HG03060 (cell line): ENCODE data around the gene MTFR2.
"Not testable (repeated sequence)": the region's sequence is repeated elsewhere in the genome, so short reads cannot be mapped to it uniquely, and the experiment has no call there.

Source experiments
- ATAC-seq: cut with Tn5 transposase; IDR thresholded peaks from one replicate; pipeline ENCODE4 v1.9.1; 2021; ENCODE audit warnings: low read depth, moderate number of reproducible peaks; ENCODE audit not compliant: unreplicated experiment

Gene MTFR2

GRCh38 chr6:136236466-136237293 is 13.4 kb downstream of the MTFR2 start:
- no peak for ATAC-seq

- ATAC-seq = no peak
These were observed 14.9 kb downstream of the MTFR2 start for GRCh38 chr6:136235233-136235564.

GRCh38 chr6:136232701-136233100 is 17.4 kb downstream of the MTFR2 start:
- ATAC-seq = no peak

DNA sequence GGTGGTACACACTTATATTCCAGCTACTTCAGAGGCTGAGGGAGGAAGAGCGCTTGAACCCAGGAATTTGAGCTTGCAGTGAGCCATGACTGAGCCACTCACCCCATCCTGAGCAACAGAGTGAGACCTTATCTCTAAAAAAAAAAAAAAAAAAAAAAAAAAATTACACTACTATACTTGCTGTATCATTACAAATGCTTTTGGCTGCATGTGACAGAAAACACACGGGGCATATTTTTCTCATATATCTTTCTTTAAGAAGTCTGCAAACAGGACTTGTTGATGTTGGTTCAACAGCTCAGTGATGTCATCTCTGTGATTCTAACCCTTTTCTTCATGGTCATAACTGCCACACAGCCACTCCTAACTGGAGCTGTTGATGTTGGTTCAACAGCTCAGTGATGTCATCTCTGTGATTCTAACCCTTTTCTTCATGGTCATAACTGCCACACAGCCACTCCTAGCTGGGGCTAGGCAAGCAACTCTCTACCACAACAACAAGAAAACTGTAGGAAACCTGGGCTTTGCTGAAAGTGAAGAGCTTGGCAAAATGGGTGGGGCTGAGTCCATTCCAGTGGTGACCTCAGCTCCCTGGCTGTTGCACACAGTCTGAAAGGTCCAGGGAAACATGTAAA is 19.8 kb downstream of the MTFR2 start:
- no peak for ATAC-seq

GRCh38 chr6:136228814-136229213 is 21.3 kb downstream of the MTFR2 start:
- ATAC-seq = no peak

DNA sequence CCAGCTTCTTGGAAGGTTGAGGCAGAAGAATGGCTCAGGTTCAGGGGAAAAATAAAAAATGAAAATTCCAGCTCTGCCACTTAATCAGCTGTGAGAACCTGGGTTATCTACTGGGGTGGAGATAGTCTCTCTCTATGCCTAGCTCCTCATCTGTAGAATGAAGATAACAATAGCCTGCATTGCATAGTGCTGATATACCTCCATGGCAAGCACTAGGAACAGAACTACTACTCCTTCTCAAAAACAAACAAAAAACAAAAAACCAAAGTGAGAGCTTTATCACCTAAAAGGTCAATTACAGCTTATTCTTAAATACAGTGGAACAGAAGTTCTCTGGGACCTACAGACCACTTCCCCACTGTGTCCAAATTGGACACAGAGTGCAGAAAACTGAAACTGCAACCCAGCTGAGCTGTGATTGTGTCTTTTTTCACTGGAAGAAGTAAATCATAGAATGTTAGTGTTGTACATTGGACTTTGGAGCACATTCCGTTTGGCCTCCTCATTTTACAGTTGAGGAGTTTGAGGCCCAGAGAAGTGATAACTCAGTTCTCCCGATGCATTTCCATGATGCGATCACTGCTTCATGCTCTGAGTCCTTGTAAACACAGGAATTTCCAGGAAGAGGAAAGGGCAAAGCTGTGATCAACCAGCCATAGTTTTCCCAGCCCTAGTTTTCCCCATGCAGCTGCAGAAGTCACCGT is 23.3 kb downstream of the MTFR2 start:
- ATAC-seq = no peak

GRCh38 chr6:136226027-136226673 is 24.0 kb downstream of the MTFR2 start:
- peak; percentile 75 for ATAC-seq

DNA sequence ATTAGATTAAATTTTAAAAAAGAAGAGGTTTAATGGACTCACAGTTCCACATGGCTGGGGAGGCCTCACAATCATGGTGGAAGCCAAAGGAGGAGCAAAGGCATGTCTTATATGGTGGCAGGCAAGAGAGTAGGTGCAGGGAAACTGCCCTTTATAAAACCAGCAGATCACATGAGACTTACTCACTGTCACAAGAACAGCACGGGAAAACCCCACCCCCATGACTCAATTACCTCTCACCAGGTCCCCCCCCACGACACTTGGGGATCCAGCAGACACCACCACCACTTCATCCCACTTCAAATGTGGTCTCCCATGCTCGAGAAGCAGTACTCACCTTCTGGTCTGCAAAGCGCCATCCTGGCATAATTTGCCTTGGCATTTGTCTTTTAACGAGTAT is 24.6 kb downstream of the MTFR2 start:
- ATAC-seq = no peak

GRCh38 chr6:136224974-136225373 is 25.1 kb downstream of the MTFR2 start:
- ATAC-seq = not testable (repeated sequence)

GRCh38 chr6:136216503-136217401 is 33.4 kb downstream of the MTFR2 start:
- ATAC-seq = no peak

DNA sequence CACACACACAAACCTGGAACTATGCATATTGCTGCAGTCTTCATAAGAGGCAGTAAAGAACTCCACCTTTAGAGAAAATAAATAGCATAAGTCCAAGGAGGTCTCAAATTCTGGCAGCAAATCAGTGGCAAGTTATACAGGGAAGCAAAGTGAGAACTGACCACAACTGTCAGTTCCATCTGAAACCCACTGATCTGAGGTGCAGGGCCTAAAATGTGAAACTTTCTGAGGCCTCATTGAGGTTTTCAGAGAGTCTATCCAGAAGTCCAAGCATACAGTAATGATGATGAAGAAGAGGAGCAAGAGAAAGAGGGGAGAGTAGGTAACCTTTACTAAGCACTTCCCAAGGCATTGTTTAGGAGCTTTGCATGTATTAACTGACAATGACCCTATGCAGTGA is 36.3 kb downstream of the MTFR2 start:
- no peak for ATAC-seq

GRCh38 chr6:136213012-136213539 is 37.0 kb downstream of the MTFR2 start:
- ATAC-seq = no peak

DNA sequence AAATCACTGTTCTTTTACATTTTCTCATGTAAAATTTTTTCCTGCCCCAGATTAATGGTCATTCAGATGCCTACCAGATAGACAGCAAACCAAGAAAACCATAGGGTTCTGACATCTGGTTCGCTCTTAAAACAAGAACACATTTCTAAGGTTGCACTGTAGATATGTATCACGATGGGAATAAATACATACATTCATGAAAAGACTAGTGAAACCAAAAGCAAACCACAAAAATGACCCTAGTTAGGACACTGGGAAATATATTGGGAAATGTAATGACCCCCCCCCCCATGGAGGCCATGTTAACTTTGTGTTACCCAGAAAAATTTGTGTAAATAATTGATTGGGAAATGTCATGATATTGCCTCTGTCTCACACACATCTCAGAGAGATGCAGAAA is 37.5 kb downstream of the MTFR2 start:
- no peak for ATAC-seq

- ATAC-seq = no peak
These were observed 39.5 kb downstream of the MTFR2 start for GRCh38 chr6:136210398-136211165.

GRCh38 chr6:136209496-136209895 is 40.6 kb downstream of the MTFR2 start:
- ATAC-seq = no peak

DNA sequence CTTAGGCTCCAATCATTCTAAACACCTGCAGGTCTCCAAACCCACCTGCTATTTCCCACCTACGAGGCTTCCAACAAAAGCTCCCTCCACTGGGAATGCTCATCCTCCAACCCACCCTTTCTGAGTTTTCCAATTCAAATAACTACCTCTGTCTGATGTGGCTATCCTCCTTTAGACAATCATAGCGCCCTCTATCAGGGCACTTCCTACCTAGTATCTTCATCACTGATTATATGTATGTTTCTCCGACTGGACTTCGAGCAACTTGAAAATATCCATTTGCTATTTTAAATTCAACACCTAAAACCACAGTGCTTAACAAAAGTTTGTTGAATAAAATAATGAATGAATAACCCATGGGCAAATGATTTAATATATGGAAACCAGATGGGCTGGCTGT is 41.3 kb downstream of the MTFR2 start:
- no peak for ATAC-seq

DNA sequence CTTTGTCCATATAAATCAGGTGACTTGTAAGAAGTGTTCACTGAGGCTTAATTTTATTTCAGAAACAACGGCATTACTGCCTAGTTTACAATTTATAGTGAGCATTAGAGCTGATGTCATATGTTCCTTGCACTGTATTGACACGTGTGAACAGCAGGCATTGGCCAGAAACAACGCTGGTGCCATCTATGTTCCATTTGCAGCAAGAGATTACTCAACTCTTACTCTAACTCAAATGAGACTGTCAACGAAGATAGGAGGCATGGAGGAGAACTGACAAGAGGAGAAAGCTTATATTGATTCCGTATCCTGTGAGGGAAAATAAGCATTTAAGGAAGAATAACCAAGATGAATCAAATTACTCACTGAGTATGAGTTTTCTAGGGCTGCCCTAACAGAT is 48.4 kb downstream of the MTFR2 start:
- ATAC-seq = no peak

DNA sequence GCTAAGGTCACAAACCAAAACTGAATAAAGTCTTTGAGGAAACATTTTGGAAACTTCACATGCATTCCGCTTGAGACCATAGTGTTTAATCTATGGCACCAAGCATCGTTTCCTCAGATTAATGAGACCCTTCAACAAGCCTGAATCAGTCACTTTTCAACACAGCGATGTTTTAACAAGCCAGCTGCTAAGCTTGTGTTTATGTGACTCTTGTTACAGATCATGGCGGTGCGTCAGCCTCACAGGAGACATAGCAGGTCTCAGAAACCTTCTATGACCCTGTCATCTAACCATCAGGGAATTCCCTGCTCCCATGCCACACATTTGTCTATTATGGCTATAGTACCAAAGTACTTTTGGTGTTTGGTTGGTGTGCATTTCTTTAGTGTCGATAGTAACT is 57.2 kb downstream of the MTFR2 start:
- ATAC-seq = no peak

GRCh38 chr6:136191606-136192312 is 58.4 kb downstream of the MTFR2 start:
- ATAC-seq = no peak
